MCF 10A (cell line): ENCODE measurements around the gene EPS8L3. TPM values are rescaled to one million over a fixed set of nuclear protein-coding genes. Genes with fewer than 3 reads are reported as not detected.

ENCODE experiments used
- BruUV-seq: library from RNA; stranded (reverse); fragments of 400-500 nt; replicated peaks from 2 replicates; lab custom pipeline; 2021; lab: Mats Ljungman, UMichigan
- CTCF ChIA-PET: fragments of 300-600 bp; sonication (Branson Sonifier 250); formaldehyde crosslinking; extraction: SDS; loops from one replicate; lab custom pipeline; 2021; ENCODE audit warnings: antibody characterized with exemption, inconsistent platforms; lab: Yijun Ruan, JAX
- POLR2A ChIA-PET: fragments of 300-600, 350-650 bp; sonication (Branson Sonifier 250); formaldehyde crosslinking; extraction: SDS; loops from one replicate; lab custom pipeline; 2020; ENCODE audit warnings: antibody characterized with exemption, inconsistent platforms; lab: Yijun Ruan, JAX
- DNase-seq: peaks from one replicate; pipeline ENCODE4 v3.0.0-alpha.2; 2018; ENCODE audit not compliant: unreplicated experiment
- H3K27ac Mint-ChIP-seq: one replicate; pipeline ENCODE4 v1.8.0; 2022; ENCODE audit warnings: mild to moderate bottlenecking, low read depth, mixed read lengths; ENCODE audit not compliant: unreplicated experiment
- H3K27me3 Mint-ChIP-seq: one replicate; pipeline ENCODE4 v1.8.0; 2022; ENCODE audit warnings: mixed read lengths; ENCODE audit not compliant: insufficient read depth, unreplicated experiment
- H3K36me3 Mint-ChIP-seq: one replicate; pipeline ENCODE4 v1.8.0; 2022; ENCODE audit warnings: mild to moderate bottlenecking, moderate library complexity, mixed read lengths; ENCODE audit not compliant: insufficient read depth, unreplicated experiment
- H3K4me1 Mint-ChIP-seq: one replicate; pipeline ENCODE4 v1.8.0; 2022; ENCODE audit warnings: mixed read lengths; ENCODE audit not compliant: insufficient read depth, unreplicated experiment
- H3K4me3 Mint-ChIP-seq: one replicate; pipeline ENCODE4 v1.8.0; 2022; ENCODE audit warnings: mild to moderate bottlenecking, moderate library complexity, mixed read lengths; ENCODE audit not compliant: unreplicated experiment
- H3K9me3 Mint-ChIP-seq: one replicate; pipeline ENCODE4 v1.8.0; 2022; ENCODE audit warnings: mixed read lengths; ENCODE audit not compliant: unreplicated experiment
- intact Hi-C: fragments of 100-400 bp; cut with micrococcal nuclease; formaldehyde crosslinking; loops from 2 replicates; pipeline ENCODE4 v1.14.1; 2022
- total RNA-seq: library from RNA; stranded (reverse); gene quantifications from 2 replicates; pipeline ENCODE4 v1.2.3, GENCODE V29; 2022
- TF ChIP-seq, protein P1 (sequence below): fragments of 200-600 bp; IDR thresholded peaks from one replicate; pipeline ENCODE4 v1.8.0; 2022; ENCODE audit warnings: antibody characterized with exemption, mild to moderate bottlenecking; ENCODE audit not compliant: unreplicated experiment

Gene EPS8L3
- total RNA-seq, 1 experiment from 2014 or later = not detected

DNA sequence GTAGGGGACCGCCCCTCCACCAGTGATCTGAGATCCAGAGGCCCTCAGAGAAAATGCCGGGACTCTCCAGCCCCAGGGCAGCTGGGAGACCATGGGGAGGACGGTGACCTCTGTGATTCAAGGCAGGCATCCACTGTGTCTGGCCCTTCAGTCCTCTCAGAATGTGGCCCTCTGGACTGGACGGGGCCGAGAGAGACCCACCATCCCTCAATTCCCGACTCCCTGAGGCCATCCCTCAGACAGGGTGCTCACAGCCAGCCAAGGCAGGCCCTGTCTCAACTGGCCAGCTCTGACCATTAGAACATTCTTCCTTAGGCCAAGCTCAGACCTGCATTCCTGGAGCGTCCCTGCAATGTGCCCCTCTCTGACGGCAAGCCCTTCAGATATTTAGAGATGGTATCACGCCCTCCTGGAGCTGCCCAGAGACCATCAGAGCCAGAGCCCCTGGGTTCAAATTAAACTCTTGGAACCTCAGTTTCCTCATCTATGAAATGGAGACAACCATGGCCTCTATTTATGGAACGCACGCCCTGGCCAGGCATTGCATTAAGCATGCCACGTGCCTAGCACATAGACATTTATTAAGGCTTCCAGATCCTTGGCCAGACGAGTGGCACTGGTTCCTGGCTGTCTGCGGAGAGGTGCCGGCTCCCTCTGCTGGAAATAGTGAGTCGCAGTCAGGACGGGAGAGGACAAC, 9.6 kb upstream of the EPS8L3 start:
- intact Hi-C loops = loop anchor here (1.0 to 5.0 kb wide), 3 partner anchors 56 to 227 kb away; no protein-coding TSS in a partner anchor
- Mint-ChIP-seq H3K4me3 (no peak overlapping the region), H3K27me3 (no peaks in the 10 kb centered on the region), H3K4me1 (peaks cover 9% of the 10 kb centered on the region), H3K36me3 (no peaks in the 10 kb centered on the region), H3K27ac (no peak overlapping the region), H3K9me3 (no peaks in the 10 kb centered on the region)
- peak; percentile 90 for DNase-seq
- no TSS peak for BruUV-seq
- ChIA-PET CTCF (interaction anchor here (0.5 to 25.8 kb wide), 44 partner anchors 8 to 525 kb away, joined by 3 to 969 read pairs (median 4); partner anchors contain the start of genes AHCYL1, AMPD2, GNAI3 and GNAT2), POLR2A (interaction anchor here (1.3 to 8.8 kb wide), 5 partner anchors 118 to 227 kb away, joined by 3 to 82 read pairs (median 19); partner anchors contain the start of genes AHCYL1, GNAI3 and GSTM4)
- TF ChIP-seq, protein P1, sequence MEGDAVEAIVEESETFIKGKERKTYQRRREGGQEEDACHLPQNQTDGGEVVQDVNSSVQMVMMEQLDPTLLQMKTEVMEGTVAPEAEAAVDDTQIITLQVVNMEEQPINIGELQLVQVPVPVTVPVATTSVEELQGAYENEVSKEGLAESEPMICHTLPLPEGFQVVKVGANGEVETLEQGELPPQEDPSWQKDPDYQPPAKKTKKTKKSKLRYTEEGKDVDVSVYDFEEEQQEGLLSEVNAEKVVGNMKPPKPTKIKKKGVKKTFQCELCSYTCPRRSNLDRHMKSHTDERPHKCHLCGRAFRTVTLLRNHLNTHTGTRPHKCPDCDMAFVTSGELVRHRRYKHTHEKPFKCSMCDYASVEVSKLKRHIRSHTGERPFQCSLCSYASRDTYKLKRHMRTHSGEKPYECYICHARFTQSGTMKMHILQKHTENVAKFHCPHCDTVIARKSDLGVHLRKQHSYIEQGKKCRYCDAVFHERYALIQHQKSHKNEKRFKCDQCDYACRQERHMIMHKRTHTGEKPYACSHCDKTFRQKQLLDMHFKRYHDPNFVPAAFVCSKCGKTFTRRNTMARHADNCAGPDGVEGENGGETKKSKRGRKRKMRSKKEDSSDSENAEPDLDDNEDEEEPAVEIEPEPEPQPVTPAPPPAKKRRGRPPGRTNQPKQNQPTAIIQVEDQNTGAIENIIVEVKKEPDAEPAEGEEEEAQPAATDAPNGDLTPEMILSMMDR = peak; percentile 85

DNA sequence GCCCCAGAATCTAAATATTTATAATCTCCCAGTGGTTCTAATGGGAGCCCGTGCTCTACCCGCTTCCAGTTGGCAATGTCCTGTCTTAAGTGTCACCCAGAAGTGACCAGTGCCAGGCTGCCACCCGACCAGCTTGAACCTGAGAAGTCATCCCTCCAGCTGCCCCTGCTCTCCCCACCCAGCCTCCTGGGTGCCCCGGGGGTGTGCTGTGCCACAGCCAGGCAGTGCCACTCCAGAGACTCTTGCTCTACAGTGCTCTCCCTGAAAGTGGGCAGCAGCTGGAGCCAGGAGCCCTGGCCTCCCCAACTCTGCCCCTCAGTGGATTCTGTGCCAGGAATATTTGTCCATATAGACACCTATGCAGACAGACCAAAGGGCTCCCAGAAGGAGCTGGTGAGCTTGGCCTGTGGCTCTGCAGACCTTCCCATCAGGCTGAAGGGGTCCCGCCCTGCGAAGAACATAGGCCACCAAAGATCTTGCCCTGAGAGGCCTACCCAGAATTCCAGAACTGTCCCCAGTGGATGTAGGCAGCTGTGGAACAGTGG, 9.0 kb upstream of the EPS8L3 start:
- TF ChIP-seq, protein P1 = no peak
- Mint-ChIP-seq H3K36me3 (no peaks in the 10 kb centered on the region), H3K9me3 (no peaks in the 10 kb centered on the region), H3K27ac (no peak overlapping the region), H3K4me1 (peaks cover 9% of the 10 kb centered on the region), H3K27me3 (no peaks in the 10 kb centered on the region), H3K4me3 (no peak overlapping the region)
- no peak for DNase-seq
- POLR2A ChIA-PET = interaction anchor here (1.3 to 8.8 kb wide), 5 partner anchors 117 to 226 kb away, joined by 3 to 82 read pairs (median 19); partner anchors contain the start of genes AHCYL1, GNAI3 and GSTM4
- CTCF ChIA-PET = interaction anchor here (0.5 to 25.8 kb wide), 29 partner anchors 10 to 881 kb away, joined by 3 to 969 read pairs (median 5); partner anchors contain the start of genes AHCYL1, AMPD2, GNAI3 and GNAT2
- intact Hi-C loops = loop anchor here (1.0 to 5.0 kb wide), 3 partner anchors 55 to 226 kb away; no protein-coding TSS in a partner anchor
- no TSS peak for BruUV-seq

DNA sequence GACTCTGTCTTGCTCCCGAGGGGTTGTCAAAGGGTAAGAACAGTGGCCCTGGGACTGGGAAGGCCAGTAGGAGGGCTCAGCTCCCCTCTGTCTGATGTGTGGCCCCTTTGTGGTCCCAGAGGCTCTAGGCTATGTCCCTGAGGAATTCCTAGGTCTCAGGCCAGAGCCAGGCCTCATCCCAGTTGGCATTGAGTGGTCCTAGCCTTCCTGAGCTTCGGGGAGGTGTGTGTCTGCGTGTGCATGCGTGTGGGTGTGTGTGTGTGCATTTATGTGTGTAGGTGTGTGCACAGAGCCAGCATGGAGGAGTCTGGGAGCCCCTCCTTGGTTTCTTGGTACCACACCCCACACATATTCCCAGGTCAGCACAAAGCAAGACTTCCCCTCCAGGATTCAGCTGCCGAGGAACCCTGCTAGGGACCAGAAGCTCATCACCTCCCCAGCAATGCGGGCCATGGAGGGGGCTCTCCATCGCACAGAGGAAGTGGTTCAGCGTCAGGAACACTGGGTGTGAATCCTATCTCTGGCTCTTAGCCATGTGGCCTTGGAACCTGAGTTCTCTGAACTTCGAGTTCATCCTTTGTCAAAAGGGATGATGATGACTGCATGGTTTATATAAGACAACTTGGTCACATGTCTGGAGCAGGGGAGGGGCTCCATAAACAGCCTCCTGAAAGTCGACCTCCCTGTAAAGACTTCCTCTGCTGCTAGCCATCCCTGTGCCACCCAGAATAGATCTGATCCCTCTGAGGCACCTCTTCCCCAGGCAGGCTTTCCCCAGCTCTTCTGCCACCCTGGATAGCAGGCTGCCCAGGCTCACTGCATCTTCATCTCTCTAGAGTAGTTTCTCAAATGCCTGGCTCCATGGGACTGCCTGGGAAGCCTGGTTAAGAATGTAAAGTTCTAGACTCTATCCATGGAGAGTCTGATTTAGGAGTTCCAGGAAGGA, 8.3 kb upstream of the EPS8L3 start:
- intact Hi-C loops = loop anchor here (5.0 kb wide), 1 partner anchor 55 kb away; no protein-coding TSS in a partner anchor
- POLR2A ChIA-PET = interaction anchor here (1.0 to 8.8 kb wide), 4 partner anchors 212 to 226 kb away, joined by 4 to 82 read pairs (median 20); partner anchors contain the start of genes AHCYL1 and GNAI3

More for the DNA sequence above, 8.3 kb upstream of the EPS8L3 start:
- CTCF ChIA-PET = interaction anchor here (0.6 to 25.8 kb wide), 16 partner anchors 10 to 881 kb away, joined by 3 to 969 read pairs (median 18); partner anchors contain the start of genes AHCYL1, GNAI3 and GSTM4
- no peak overlapping the region for H3K27ac Mint-ChIP-seq
- no TSS peak for BruUV-seq
- no peaks in the 10 kb centered on the region for H3K27me3 Mint-ChIP-seq
- no peak for DNase-seq
- H3K4me3 Mint-ChIP-seq = no peak overlapping the region
- TF ChIP-seq, protein P1 = no peak
- no peaks in the 10 kb centered on the region for H3K9me3 Mint-ChIP-seq
- no peaks in the 10 kb centered on the region for H3K36me3 Mint-ChIP-seq
- H3K4me1 Mint-ChIP-seq = peaks cover 9% of the 10 kb centered on the region
